Cardiac muscle cell (in vitro differentiated cells and primary cell): ENCODE data around the gene MOB2. TPM values are rescaled to one million over a fixed set of nuclear protein-coding genes. Genes with fewer than 3 reads are reported as not detected.

ENCODE experiments used
- DNase-seq, 2 donors: peaks; one replicate each; pipeline versions ENCODE4 v3.0.0 to v3.0.0-alpha.2; 2010 to 2017; ENCODE audit warnings: low read depth in 1 of 2, low spot score in 1 of 2
- H3K27ac ChIP-seq: fragments of 200-600 bp; sonication (generic); 2 replicates; pipeline ENCODE4 v1.5.1; 2016
- H3K27me3 ChIP-seq: fragments of 200-600 bp; sonication (generic); 2 replicates; pipeline ENCODE4 v1.6.0; 2016; ENCODE audit warnings: control low read depth
- H3K36me3 ChIP-seq: fragments of 200-600 bp; sonication (generic); 2 replicates; pipeline ENCODE4 v1.5.1; 2016; ENCODE audit warnings: control low read depth
- H3K4me1 ChIP-seq: fragments of 200-600 bp; sonication (generic); 2 replicates; pipeline ENCODE4 v1.8.1; 2017; ENCODE audit warnings: low read depth, mild to moderate bottlenecking, mixed run types
- H3K4me3 ChIP-seq: fragments of 200-600 bp; sonication (generic); 2 replicates; pipeline ENCODE4 v1.5.1; 2016; ENCODE audit warnings: mild to moderate bottlenecking
- H3K9me3 ChIP-seq: fragments of 200-600 bp; sonication (generic); 2 replicates; pipeline ENCODE4 v1.5.1; 2017; ENCODE audit warnings: low read depth, mild to moderate bottlenecking, control low read depth
- polyA plus RNA-seq: library from polyadenylated mRNA; unstranded; fragments of >200 nt; fragmentation: Nextera tagmentation; extraction: Ambion mirVana; gene quantifications from 2 replicates; pipeline ENCODE4 v1.2.1, GENCODE V29; 2016
- total RNA-seq: library from RNA; depleted of rRNA; stranded (reverse); fragments of >200 nt; gene quantifications from 2 replicates; pipeline ENCODE4 v1.2.3, GENCODE V29; 2016
- TF ChIP-seq, protein P1 (sequence below): IDR thresholded peaks from 2 replicates; pipeline ENCODE4 v1.5.1; 2012; ENCODE audit warnings: low read depth, mild to moderate bottlenecking, low read length

Gene MOB2
- total and polyA plus RNA-seq, 2 experiments from 2014 or later: 31.1 to 52.0 TPM

- Histone ChIP-seq H3K27ac (no peak overlapping the region), H3K4me3 (no peak overlapping the region), H3K36me3 (no peaks in the 10 kb centered on the region), H3K4me1 (no peaks in the 10 kb centered on the region), H3K9me3 (no peaks in the 10 kb centered on the region), H3K27me3 (no peaks in the 10 kb centered on the region)
- no peak for DNase-seq
- TF ChIP-seq, protein P1, sequence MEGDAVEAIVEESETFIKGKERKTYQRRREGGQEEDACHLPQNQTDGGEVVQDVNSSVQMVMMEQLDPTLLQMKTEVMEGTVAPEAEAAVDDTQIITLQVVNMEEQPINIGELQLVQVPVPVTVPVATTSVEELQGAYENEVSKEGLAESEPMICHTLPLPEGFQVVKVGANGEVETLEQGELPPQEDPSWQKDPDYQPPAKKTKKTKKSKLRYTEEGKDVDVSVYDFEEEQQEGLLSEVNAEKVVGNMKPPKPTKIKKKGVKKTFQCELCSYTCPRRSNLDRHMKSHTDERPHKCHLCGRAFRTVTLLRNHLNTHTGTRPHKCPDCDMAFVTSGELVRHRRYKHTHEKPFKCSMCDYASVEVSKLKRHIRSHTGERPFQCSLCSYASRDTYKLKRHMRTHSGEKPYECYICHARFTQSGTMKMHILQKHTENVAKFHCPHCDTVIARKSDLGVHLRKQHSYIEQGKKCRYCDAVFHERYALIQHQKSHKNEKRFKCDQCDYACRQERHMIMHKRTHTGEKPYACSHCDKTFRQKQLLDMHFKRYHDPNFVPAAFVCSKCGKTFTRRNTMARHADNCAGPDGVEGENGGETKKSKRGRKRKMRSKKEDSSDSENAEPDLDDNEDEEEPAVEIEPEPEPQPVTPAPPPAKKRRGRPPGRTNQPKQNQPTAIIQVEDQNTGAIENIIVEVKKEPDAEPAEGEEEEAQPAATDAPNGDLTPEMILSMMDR: no peak
These were observed 63.6 kb downstream of the MOB2 start for GRCh38 chr11:1422981-1423380.

DNA sequence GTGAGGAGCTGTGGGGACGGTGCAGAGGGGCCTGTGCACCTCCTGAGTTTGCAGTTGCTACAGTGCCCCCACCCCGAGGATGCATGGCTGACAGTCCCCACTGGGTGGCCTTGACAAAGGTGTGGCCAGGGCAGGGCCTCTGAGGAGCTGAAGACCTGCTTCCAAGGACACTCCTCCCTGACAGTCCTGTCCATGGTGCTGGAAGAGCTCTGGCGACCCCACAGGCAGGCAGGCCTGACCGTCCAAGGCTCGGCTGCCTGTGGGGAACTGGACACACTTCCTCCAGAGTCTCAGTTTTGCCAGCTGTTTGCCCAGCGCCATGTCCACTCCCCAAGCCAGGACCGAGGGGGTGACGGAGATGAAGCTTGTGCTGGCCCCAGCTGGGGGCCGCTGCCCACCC, 64.1 kb downstream of the MOB2 start:
- Histone ChIP-seq H3K36me3 (no peaks in the 10 kb centered on the region), H3K4me3 (no peak overlapping the region), H3K4me1 (no peaks in the 10 kb centered on the region), H3K27ac (no peak overlapping the region), H3K27me3 (no peaks in the 10 kb centered on the region), H3K9me3 (no peaks in the 10 kb centered on the region)
- peak; percentile 23 to 71 for DNase-seq
- TF ChIP-seq, protein P1: no peak

GRCh38 chr11:1421291-1421690, 65.3 kb downstream of the MOB2 start:
- Histone ChIP-seq H3K27me3 (no peaks in the 10 kb centered on the region), H3K9me3 (no peaks in the 10 kb centered on the region), H3K4me3 (no peak overlapping the region), H3K27ac (no peak overlapping the region), H3K36me3 (no peaks in the 10 kb centered on the region), H3K4me1 (no peaks in the 10 kb centered on the region)
- TF ChIP-seq, protein P1: no peak
- no peak for DNase-seq

DNA sequence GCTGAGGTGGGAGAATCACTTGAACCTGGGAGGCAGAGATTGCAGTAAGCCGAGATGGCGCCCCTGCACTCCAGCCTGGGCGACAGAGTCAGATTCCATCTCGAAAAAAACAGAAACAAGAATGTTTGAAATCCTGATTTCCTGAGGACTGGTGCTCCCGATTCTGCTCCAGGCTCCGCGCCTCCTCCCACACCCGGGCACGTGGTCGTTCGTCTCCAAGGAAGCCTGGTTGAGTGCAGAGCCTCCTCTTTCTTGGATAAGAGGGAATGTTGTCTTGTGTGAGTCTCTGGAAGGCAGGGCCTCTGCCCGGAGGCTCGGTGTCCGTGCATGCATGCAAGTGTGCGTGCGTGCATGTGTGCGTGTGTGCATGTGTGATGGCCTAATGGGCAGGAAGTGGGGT, 66.8 kb downstream of the MOB2 start:
- Histone ChIP-seq H3K4me3 (no peak overlapping the region), H3K27ac (no peak overlapping the region), H3K4me1 (no peaks in the 10 kb centered on the region), H3K27me3 (no peaks in the 10 kb centered on the region), H3K9me3 (no peaks in the 10 kb centered on the region), H3K36me3 (no peaks in the 10 kb centered on the region)
- DNase-seq: no peak
- TF ChIP-seq, protein P1: no peak

Other genes starting within 250 kb of the MOB2 start
- gene TOLLIP, start 177.1 kb downstream of the MOB2 start, total RNA-seq: 34.7 and 39.0 TPM in 2 replicates
- gene TOLLIP, start 177.1 kb downstream of the MOB2 start, polyA plus RNA-seq: 58.7 and 61.8 TPM in 2 replicates
- 0.69 and 3.0 TPM in 2 replicates for gene BRSK2, start 96.8 kb downstream of the MOB2 start, total RNA-seq
- gene BRSK2, start 96.8 kb downstream of the MOB2 start, polyA plus RNA-seq: 1.2 and 2.7 TPM in 2 replicates
- gene DUSP8, start 85.5 kb upstream of the MOB2 start, total RNA-seq: 0.51 and 0.60 TPM in 2 replicates
- gene DUSP8, start 85.5 kb upstream of the MOB2 start, polyA plus RNA-seq: 0.55 and 0.59 TPM in 2 replicates
- gene KRTAP5-1, start 98.5 kb upstream of the MOB2 start, total RNA-seq: not detected in 2 replicates
- gene KRTAP5-1, start 98.5 kb upstream of the MOB2 start, polyA plus RNA-seq: not detected in 2 replicates
- not detected in 2 replicates for gene KRTAP5-2, start 111.5 kb upstream of the MOB2 start, total RNA-seq
- gene KRTAP5-2, start 111.5 kb upstream of the MOB2 start, polyA plus RNA-seq: not detected in 2 replicates
- gene KRTAP5-3, start 121.7 kb upstream of the MOB2 start, total RNA-seq: not detected in 2 replicates
- not detected in 2 replicates for gene KRTAP5-3, start 121.7 kb upstream of the MOB2 start, polyA plus RNA-seq
- not detected in 2 replicates for gene KRTAP5-4, start 135.4 kb upstream of the MOB2 start, total RNA-seq
- not detected in 2 replicates for gene KRTAP5-4, start 135.4 kb upstream of the MOB2 start, polyA plus RNA-seq
- not detected in 2 replicates for gene KRTAP5-5, start 143.0 kb upstream of the MOB2 start, total RNA-seq
- gene KRTAP5-5, start 143.0 kb upstream of the MOB2 start, polyA plus RNA-seq: not detected in 2 replicates
- gene KRTAP5-6, start 210.4 kb upstream of the MOB2 start, total RNA-seq: not detected in 2 replicates
- not detected in 2 replicates for gene KRTAP5-6, start 210.4 kb upstream of the MOB2 start, polyA plus RNA-seq